Mesenchymal stem cell (in vitro differentiated cells and primary cell): ENCODE measurements around the gene RCAN2.

Experiments used
- DNase-seq: peaks from one replicate; pipeline ENCODE4 v3.0.0-alpha.2; 2013
- H2AFZ ChIP-seq: one replicate; pipeline ENCODE4 v1.6.1; 2013; ENCODE audit warnings: low read depth, mild to moderate bottlenecking, control low read depth, inconsistent platforms, low read length, moderate library complexity
- H2AK5ac ChIP-seq: 2 replicates; pipeline ENCODE4 v1.6.1; 2013; ENCODE audit warnings: low read length, moderate library complexity, mild to moderate bottlenecking, inconsistent platforms; ENCODE audit not compliant: severe bottlenecking
- H2BK120ac ChIP-seq: one replicate; pipeline ENCODE4 v1.6.1; 2013; ENCODE audit warnings: low read depth, mild to moderate bottlenecking, inconsistent platforms, low read length, moderate library complexity
- H2BK12ac ChIP-seq, 2 experiments: one replicate each; pipeline ENCODE4 v1.6.1; 2013; ENCODE audit warnings: inconsistent platforms in 2 of 2, low read length in 2 of 2, mild to moderate bottlenecking in 2 of 2, moderate library complexity in 2 of 2, control low read depth in 1 of 2
- H2BK15ac ChIP-seq: one replicate; pipeline ENCODE4 v1.6.1; 2013; ENCODE audit warnings: mild to moderate bottlenecking, low read depth, inconsistent platforms; ENCODE audit not compliant: poor library complexity, severe bottlenecking
- H2BK5ac ChIP-seq: 2 replicates; pipeline ENCODE4 v1.6.1; 2013; ENCODE audit warnings: low read depth, mild to moderate bottlenecking, low read length, control low read depth, inconsistent platforms; ENCODE audit not compliant: poor library complexity, severe bottlenecking
- H3K14ac ChIP-seq, 2 experiments: one replicate each; pipeline ENCODE4 v1.6.1; 2013; ENCODE audit warnings: inconsistent platforms in 2 of 2, low read length in 2 of 2, control low read depth in 1 of 2, mild to moderate bottlenecking in 1 of 2, moderate library complexity in 1 of 2
- H3K18ac ChIP-seq, 2 experiments: one replicate each; pipeline ENCODE4 v1.6.1; 2013; ENCODE audit warnings: inconsistent platforms in 2 of 2, low read length in 2 of 2, control low read depth in 1 of 2, low read depth in 1 of 2, mild to moderate bottlenecking in 1 of 2
- H3K23ac ChIP-seq, 2 experiments: one replicate each; pipeline ENCODE4 v1.6.1; 2013; ENCODE audit warnings: inconsistent platforms in 2 of 2, low read length in 2 of 2, mild to moderate bottlenecking in 2 of 2, moderate library complexity in 2 of 2, control low read depth in 1 of 2
- H3K27ac ChIP-seq: 2 replicates; pipeline ENCODE4 v1.5.1; 2013; ENCODE audit warnings: mild to moderate bottlenecking, moderate library complexity, low read length, control low read depth, inconsistent platforms; ENCODE audit not compliant: poor library complexity, severe bottlenecking
- H3K27me3 ChIP-seq, 2 experiments: 2 replicates each; pipeline versions ENCODE4 v1.6.1 to v1.7.0; 2013; ENCODE audit warnings: low read length in 2 of 2, mild to moderate bottlenecking in 2 of 2, moderate library complexity in 2 of 2, control low read depth in 1 of 2, inconsistent platforms in 1 of 2; ENCODE audit not compliant: control insufficient read depth in 1 of 2, insufficient read depth in 1 of 2
- H3K36me3 ChIP-seq, 2 experiments: 2 replicates each; pipeline versions ENCODE4 v1.6.1 to v1.7.0; 2013; ENCODE audit warnings: low read length in 2 of 2, control low read depth in 1 of 2, inconsistent platforms in 1 of 2, low read depth in 1 of 2, mild to moderate bottlenecking in 1 of 2; ENCODE audit not compliant: insufficient read depth in 2 of 2, control insufficient read depth in 1 of 2
- H3K4ac ChIP-seq, 2 experiments: one replicate each; pipeline ENCODE4 v1.6.1; 2013; ENCODE audit warnings: inconsistent platforms in 2 of 2, low read length in 2 of 2, mild to moderate bottlenecking in 2 of 2, moderate library complexity in 2 of 2, control low read depth in 1 of 2, low read depth in 1 of 2
- H3K4me1 ChIP-seq: 2 replicates; pipeline ENCODE4 v1.6.1; 2013; ENCODE audit warnings: low read depth, low read length, control low read depth; ENCODE audit not compliant: control insufficient read depth, insufficient read depth
- H3K4me2 ChIP-seq: 2 replicates; pipeline ENCODE4 v1.6.1; 2013; ENCODE audit warnings: low read length, mild to moderate bottlenecking, inconsistent platforms; ENCODE audit not compliant: poor library complexity, severe bottlenecking
- H3K4me3 ChIP-seq, 2 experiments: 2 replicates each; pipeline versions ENCODE4 v1.5.1 to v1.7.0; 2013; ENCODE audit warnings: low read length in 2 of 2, mild to moderate bottlenecking in 2 of 2, control low read depth in 1 of 2, low read depth in 1 of 2; ENCODE audit not compliant: insufficient read depth in 1 of 2
- H3K79me1 ChIP-seq: replicated peaks from 2 replicates; pipeline ENCODE4 v1.6.1; 2013; ENCODE audit warnings: mild to moderate bottlenecking, control low read depth, low read length, inconsistent platforms; ENCODE audit not compliant: poor library complexity, severe bottlenecking
- H3K9ac ChIP-seq: 2 replicates; pipeline ENCODE4 v1.7.0; 2013; ENCODE audit warnings: mild to moderate bottlenecking, low read length, moderate library complexity
- H3K9me3 ChIP-seq: 2 replicates; pipeline ENCODE4 v1.7.0; 2013; ENCODE audit warnings: mild to moderate bottlenecking, low read length; ENCODE audit not compliant: control insufficient read depth
- H4K8ac ChIP-seq: one replicate; pipeline ENCODE4 v1.6.1; 2013; ENCODE audit warnings: inconsistent platforms, mild to moderate bottlenecking, low read length, moderate library complexity
- H4K91ac ChIP-seq: one replicate; pipeline ENCODE4 v1.6.1; 2013; ENCODE audit warnings: mild to moderate bottlenecking, low read length, inconsistent platforms
- WGBS: methylation state at CpG from one replicate; pipeline ENCODE4 v1.1.7; 2013; ENCODE audit warnings: mixed read lengths; 5-methylcytosine and 5-hydroxymethylcytosine counted together

Gene RCAN2

DNA sequence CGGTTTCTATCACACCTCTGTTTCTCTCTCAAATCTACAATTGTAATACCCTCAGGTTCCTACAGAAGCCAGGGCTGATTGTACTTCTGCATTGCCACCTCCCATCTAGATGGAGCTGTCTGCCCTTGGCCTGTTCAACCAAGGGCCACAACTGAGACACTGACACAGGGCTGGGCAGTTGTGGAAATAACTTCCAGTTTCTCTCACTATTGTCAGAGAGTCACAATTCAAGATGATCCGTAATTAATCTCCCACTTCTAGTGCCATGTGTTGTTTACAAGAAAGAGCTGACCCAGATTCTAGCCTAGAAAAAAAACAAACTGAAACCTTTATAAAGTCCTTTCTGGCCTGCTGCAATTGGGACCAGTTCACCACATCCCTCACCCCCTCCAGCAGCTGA, 22.2 kb downstream of the RCAN2 start:
- no peak overlapping the region for H3K23ac ChIP-seq
- H2BK5ac ChIP-seq: no peak overlapping the region
- H2BK120ac ChIP-seq: no peak overlapping the region
- no peaks in the 10 kb centered on the region for H3K27me3 ChIP-seq
- 70% methylated on average over 2 of the region's 2 CpGs for WGBS
- no peak overlapping the region for H4K91ac ChIP-seq
- no peak overlapping the region for H2BK15ac ChIP-seq
- no peak overlapping the region for H3K4me2 ChIP-seq
- H3K4me3 ChIP-seq: no peak overlapping the region
- no peak overlapping the region for H3K27ac ChIP-seq
- H2BK12ac ChIP-seq: no peak overlapping the region
- no peak overlapping the region for H3K4ac ChIP-seq
- H3K14ac ChIP-seq: no peak overlapping the region
- H2AFZ ChIP-seq: no peak overlapping the region
- no peak overlapping the region for H4K8ac ChIP-seq
- H3K18ac ChIP-seq: no peak overlapping the region
- H3K9ac ChIP-seq: no peak overlapping the region
- H3K9me3 ChIP-seq: no peaks in the 10 kb centered on the region
- no peak for DNase-seq
- no peaks in the 10 kb centered on the region for H3K79me1 ChIP-seq
- peaks cover 6% of the 10 kb centered on the region for H3K4me1 ChIP-seq
- peak overlapping the region; percentile 57 for H2AK5ac ChIP-seq
- H3K36me3 ChIP-seq: no peaks in the 10 kb centered on the region

DNA sequence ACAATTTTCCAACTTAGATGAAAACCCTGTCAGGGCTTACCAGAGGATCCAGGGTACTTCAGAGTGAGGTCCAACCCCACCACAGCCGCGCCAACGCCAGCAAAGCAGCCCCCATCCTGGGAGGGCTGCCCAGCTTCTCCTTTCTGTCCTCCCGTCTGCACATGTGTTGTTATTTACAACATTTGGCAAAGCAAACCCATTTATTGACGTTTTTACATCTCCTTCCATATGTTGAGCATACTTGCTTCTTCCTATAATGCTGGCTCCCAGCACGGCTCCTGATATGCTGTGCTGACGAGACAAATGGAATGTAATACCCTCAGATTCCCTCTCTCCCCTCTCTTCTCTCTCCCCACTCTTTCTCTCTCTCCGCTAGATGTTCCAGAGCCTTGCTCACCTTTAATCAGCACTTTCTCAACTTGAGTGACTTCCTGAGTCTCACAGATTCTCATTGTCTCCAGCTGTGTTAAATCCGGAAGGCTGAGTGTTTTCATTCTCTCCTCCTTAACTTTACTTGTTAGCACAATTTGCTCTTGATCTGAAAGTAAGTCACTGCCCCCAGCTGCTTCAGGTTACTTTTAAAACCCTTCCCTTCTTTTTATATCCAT, 22.7 kb downstream of the RCAN2 start:
- Histone ChIP-seq H2BK12ac (no peak overlapping the region), H4K91ac (no peak overlapping the region), H2BK15ac (no peak overlapping the region), H3K4ac (peak overlapping the region in 1 of 2 experiments; percentile 21), H3K9ac (no peak overlapping the region), H3K27me3 (no peaks in the 10 kb centered on the region), H2BK5ac (no peak overlapping the region), H3K14ac (no peak overlapping the region), H2AFZ (no peak overlapping the region), H3K36me3 (no peaks in the 10 kb centered on the region), H4K8ac (no peak overlapping the region), H3K9me3 (no peaks in the 10 kb centered on the region), H2AK5ac (no peak overlapping the region), H3K4me1 (peaks cover 5% of the 10 kb centered on the region), H2BK120ac (no peak overlapping the region), H3K79me1 (no peaks in the 10 kb centered on the region), H3K4me2 (no peak overlapping the region), H3K23ac (no peak overlapping the region), H3K27ac (peak overlapping the region; percentile 16), H3K18ac (no peak overlapping the region), H3K4me3 (no peak overlapping the region)
- 59% methylated on average over 9 of the region's 9 CpGs for WGBS
- no peak for DNase-seq

DNA sequence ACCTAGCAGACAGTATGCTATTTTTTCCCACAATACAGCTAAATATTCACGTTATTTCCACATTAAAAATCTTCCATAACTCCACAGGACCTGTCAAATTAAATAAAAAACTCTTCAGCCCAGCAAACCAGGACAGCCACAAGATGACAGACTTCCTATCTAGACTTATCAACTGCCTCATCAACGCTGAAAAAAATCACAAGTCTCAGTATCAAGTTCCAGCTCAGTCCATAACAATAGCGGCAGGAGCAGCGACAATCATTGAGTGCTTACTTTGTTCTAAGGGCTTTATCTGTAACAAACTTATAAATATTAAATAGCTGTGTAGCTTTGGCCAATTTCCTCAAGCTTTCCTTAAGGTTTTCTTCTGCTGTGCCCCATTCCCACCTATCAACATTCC, 24.7 kb downstream of the RCAN2 start:
- no peak overlapping the region for H3K18ac ChIP-seq

DNA sequence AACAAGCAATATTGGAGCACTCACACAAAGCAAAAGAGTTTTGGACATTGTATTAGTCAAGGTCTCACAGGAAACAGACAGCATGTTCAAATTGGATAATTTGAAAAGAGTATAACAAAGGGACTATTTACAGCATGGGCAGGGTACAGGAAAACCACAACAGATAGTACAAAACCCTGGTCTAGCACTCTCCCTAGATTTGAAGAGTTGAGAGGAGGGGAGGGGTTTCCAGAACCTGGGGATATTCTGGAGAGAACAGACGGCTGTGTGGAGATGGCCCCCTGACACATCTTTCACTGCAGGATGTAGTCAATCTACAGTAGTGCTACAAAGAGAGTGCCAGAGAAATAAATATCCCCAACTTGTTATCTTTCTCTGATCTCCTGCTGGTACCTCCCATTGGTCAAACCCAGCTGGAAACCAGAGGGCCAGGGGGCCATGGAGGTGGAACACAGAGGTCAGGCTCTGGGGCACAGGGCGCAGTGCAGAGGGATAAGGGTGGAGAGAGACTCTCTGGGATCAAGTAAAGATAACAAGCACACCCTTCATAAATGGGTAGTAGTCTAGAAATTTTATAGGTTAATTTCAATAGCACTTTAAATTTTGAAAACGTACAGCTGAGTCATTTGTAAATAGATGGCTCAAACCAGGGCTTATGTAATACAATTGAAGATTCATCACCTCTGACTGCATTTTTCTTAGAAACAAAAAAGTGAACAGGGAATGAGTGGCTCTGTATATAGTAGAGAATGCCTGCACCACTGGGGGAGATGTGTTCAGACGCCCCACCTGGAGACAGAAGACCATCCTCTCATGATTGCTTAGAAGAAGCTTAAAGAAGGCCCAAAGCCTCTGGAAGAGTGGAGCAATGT, 25.7 kb downstream of the RCAN2 start:
- 34% methylated on average over 2 of the region's 4 CpGs for WGBS
- no peak overlapping the region for H2BK12ac ChIP-seq
- H3K9me3 ChIP-seq: no peaks in the 10 kb centered on the region
- no peaks in the 10 kb centered on the region for H3K79me1 ChIP-seq
- H3K36me3 ChIP-seq: no peaks in the 10 kb centered on the region
- no peak overlapping the region for H3K9ac ChIP-seq
- no peak overlapping the region for H2AFZ ChIP-seq
- H3K4me1 ChIP-seq: peaks cover 5% of the 10 kb centered on the region
- peak overlapping the region; percentile 51 for H2BK5ac ChIP-seq
- peak overlapping the region in 1 of 2 experiments; percentile 43 for H3K18ac ChIP-seq
- no peak overlapping the region for H4K8ac ChIP-seq
- no peak overlapping the region for H3K23ac ChIP-seq
- no peak overlapping the region for H3K4ac ChIP-seq
- no peaks in the 10 kb centered on the region for H3K27me3 ChIP-seq
- H3K4me3 ChIP-seq: no peak overlapping the region
- H4K91ac ChIP-seq: no peak overlapping the region
- H3K27ac ChIP-seq: no peak overlapping the region
- DNase-seq: no peak
- H2BK15ac ChIP-seq: no peak overlapping the region
- peak overlapping the region; percentile 21 for H3K4me2 ChIP-seq
- no peak overlapping the region for H2BK120ac ChIP-seq
- H2AK5ac ChIP-seq: no peak overlapping the region
- H3K14ac ChIP-seq: no peak overlapping the region

More for the DNA sequence above, 24.7 kb downstream of the RCAN2 start:
- no peak overlapping the region for H4K8ac ChIP-seq
- no peak overlapping the region for H2AK5ac ChIP-seq
- H2BK12ac ChIP-seq: no peak overlapping the region
- H3K27ac ChIP-seq: no peak overlapping the region
- no peak overlapping the region for H3K4me2 ChIP-seq
- peaks cover 5% of the 10 kb centered on the region for H3K4me1 ChIP-seq
- no peak overlapping the region for H2BK120ac ChIP-seq
- H3K23ac ChIP-seq: no peak overlapping the region
- no peak overlapping the region for H2BK5ac ChIP-seq
- no peak overlapping the region for H3K4me3 ChIP-seq
- H3K9me3 ChIP-seq: no peaks in the 10 kb centered on the region
- no peak overlapping the region for H2AFZ ChIP-seq
- H3K14ac ChIP-seq: no peak overlapping the region
- H3K27me3 ChIP-seq: no peaks in the 10 kb centered on the region
- no peak overlapping the region for H4K91ac ChIP-seq
- WGBS: 33% methylated on average over 2 of the region's 4 CpGs
- no peak for DNase-seq
- no peaks in the 10 kb centered on the region for H3K79me1 ChIP-seq
- no peaks in the 10 kb centered on the region for H3K36me3 ChIP-seq
- no peak overlapping the region for H3K4ac ChIP-seq
- no peak overlapping the region for H3K9ac ChIP-seq
- no peak overlapping the region for H2BK15ac ChIP-seq
